H9 (cell line): ENCODE measurements around the gene ITGB6. TPM values are rescaled to one million over a fixed set of nuclear protein-coding genes. Genes with fewer than 3 reads are reported as not detected.

Experiments
- DNase-seq: peaks from one replicate; pipeline ENCODE4 v3.0.0-alpha.2; 2017
- H2AFZ ChIP-seq: one replicate; pipeline ENCODE4 v1.6.1; 2013; ENCODE audit warnings: mild to moderate bottlenecking, low read length, control low read depth, moderate library complexity
- H2AK5ac ChIP-seq: 2 replicates; pipeline ENCODE4 v1.6.1; 2013; ENCODE audit warnings: low read length, control low read depth, mixed read lengths; ENCODE audit not compliant: insufficient read length
- H2BK120ac ChIP-seq: one replicate; pipeline ENCODE4 v1.6.1; 2013; ENCODE audit warnings: low read depth, mild to moderate bottlenecking, low read length, control low read depth, inconsistent platforms; ENCODE audit not compliant: poor library complexity, severe bottlenecking
- H2BK12ac ChIP-seq: 2 replicates; pipeline ENCODE4 v1.6.1; 2013; ENCODE audit warnings: low read length, control low read depth, mixed read lengths, low read depth; ENCODE audit not compliant: insufficient read length
- H2BK15ac ChIP-seq: 2 replicates; pipeline ENCODE4 v1.6.1; 2013; ENCODE audit warnings: low read depth, low read length, control low read depth
- H2BK20ac ChIP-seq: one replicate; pipeline ENCODE4 v1.6.1; 2013; ENCODE audit warnings: low read depth, mild to moderate bottlenecking, low read length, control low read depth, inconsistent platforms; ENCODE audit not compliant: poor library complexity, severe bottlenecking
- H2BK5ac ChIP-seq: 2 replicates; pipeline ENCODE4 v1.6.1; 2013; ENCODE audit warnings: low read length, control low read depth, mixed read lengths; ENCODE audit not compliant: insufficient read length
- H3K14ac ChIP-seq: 2 replicates; pipeline ENCODE4 v1.6.1; 2013; ENCODE audit warnings: low read length, control low read depth; ENCODE audit not compliant: insufficient read depth
- H3K18ac ChIP-seq: 2 replicates; pipeline ENCODE4 v1.6.1; 2013; ENCODE audit warnings: low read depth, mild to moderate bottlenecking, mixed read lengths, low read length, control low read depth; ENCODE audit not compliant: insufficient read length
- H3K23ac ChIP-seq: 2 replicates; pipeline ENCODE4 v1.6.1; 2013; ENCODE audit warnings: low read length, control low read depth, mixed read lengths, low read depth; ENCODE audit not compliant: insufficient read length
- H3K23me2 ChIP-seq: 2 replicates; pipeline ENCODE4 v1.6.1; 2013; ENCODE audit warnings: low read depth, mild to moderate bottlenecking, mixed read lengths, low read length, control low read depth; ENCODE audit not compliant: insufficient read length, poor library complexity, severe bottlenecking
- H3K27ac ChIP-seq: 2 replicates; pipeline ENCODE4 v1.5.1; 2013; ENCODE audit warnings: low read length, control low read depth, mixed read lengths, low read depth; ENCODE audit not compliant: insufficient read length
- H3K27me3 ChIP-seq: 2 replicates; pipeline ENCODE4 v1.6.1; 2013; ENCODE audit warnings: low read length, control low read depth, inconsistent platforms; ENCODE audit not compliant: insufficient read depth
- H3K4ac ChIP-seq: 2 replicates; pipeline ENCODE4 v1.6.1; 2013; ENCODE audit warnings: low read depth, mild to moderate bottlenecking, control low read depth, inconsistent platforms, low read length, moderate library complexity
- H3K4me1 ChIP-seq: 2 replicates; pipeline ENCODE4 v1.6.1; 2013; ENCODE audit warnings: low read length, control low read depth, inconsistent platforms; ENCODE audit not compliant: insufficient read depth
- H3K4me2 ChIP-seq: 2 replicates; pipeline ENCODE4 v1.6.1; 2013; ENCODE audit warnings: low read length, control low read depth, mixed read lengths; ENCODE audit not compliant: insufficient read length, insufficient read depth
- H3K56ac ChIP-seq: 2 replicates; pipeline ENCODE4 v1.6.1; 2013; ENCODE audit warnings: low read depth, mild to moderate bottlenecking, mixed read lengths, low read length, control low read depth; ENCODE audit not compliant: insufficient read length
- H3K79me1 ChIP-seq: 2 replicates; pipeline ENCODE4 v1.6.1; 2013; ENCODE audit warnings: low read depth, mild to moderate bottlenecking, moderate library complexity, low read length, control low read depth, inconsistent platforms; ENCODE audit not compliant: insufficient read depth, poor library complexity, severe bottlenecking
- H3K79me2 ChIP-seq: 2 replicates; pipeline ENCODE4 v1.6.1; 2013; ENCODE audit warnings: low read length, control low read depth, inconsistent platforms; ENCODE audit not compliant: insufficient read depth
- H3K9ac ChIP-seq: 2 replicates; pipeline ENCODE4 v1.6.1; 2013; ENCODE audit warnings: low read length, control low read depth, mixed read lengths; ENCODE audit not compliant: insufficient read length; ENCODE audit errors: extremely low read depth
- H3K9me3 ChIP-seq: one replicate; pipeline ENCODE4 v1.6.1; 2013; ENCODE audit warnings: low read depth, low read length, inconsistent platforms; ENCODE audit not compliant: control insufficient read depth
- H3T11ph ChIP-seq: one replicate; pipeline ENCODE4 v1.6.1; 2013; ENCODE audit warnings: mild to moderate bottlenecking, low read length, control low read depth, inconsistent platforms
- H4K20me1 ChIP-seq: one replicate; pipeline ENCODE4 v1.6.1; 2013; ENCODE audit not compliant: control insufficient read depth, insufficient read length, insufficient read depth
- H4K5ac ChIP-seq: 2 replicates; pipeline ENCODE4 v1.6.1; 2013; ENCODE audit warnings: low read depth, mild to moderate bottlenecking, mixed read lengths, low read length, control low read depth; ENCODE audit not compliant: insufficient read length
- H4K8ac ChIP-seq: replicated peaks from 2 replicates; pipeline ENCODE4 v1.6.1; 2013; ENCODE audit warnings: low read length, control low read depth, mixed read lengths, low read depth; ENCODE audit not compliant: insufficient read length
- H4K91ac ChIP-seq: 2 replicates; pipeline ENCODE4 v1.6.1; 2013; ENCODE audit warnings: low read depth, mild to moderate bottlenecking, moderate library complexity, mixed read lengths, low read length, control low read depth; ENCODE audit not compliant: insufficient read length
- H3K27ac Mint-ChIP-seq, 3 experiments: 2 replicates in 2 of 3; 3 replicates in 1 of 3; pipeline ENCODE4 v1.8.0; 2020 to 2021; ENCODE audit warnings: mixed read lengths in 3 of 3, mild to moderate bottlenecking in 1 of 3, moderate library complexity in 1 of 3
- H3K27me3 Mint-ChIP-seq: 2 replicates; pipeline ENCODE4 v1.8.0; 2021; ENCODE audit warnings: low read depth, mild to moderate bottlenecking, moderate library complexity, mixed read lengths
- H3K36me3 Mint-ChIP-seq, 3 experiments: 2 replicates in 2 of 3; 3 replicates in 1 of 3; pipeline ENCODE4 v1.8.0; 2020 to 2021; ENCODE audit warnings: low read depth in 3 of 3, mixed read lengths in 3 of 3; ENCODE audit not compliant: insufficient read depth in 1 of 3
- H3K4me1 Mint-ChIP-seq, 2 experiments: 2 replicates each; pipeline ENCODE4 v1.8.0; 2020; ENCODE audit warnings: mixed read lengths in 2 of 2
- H3K4me3 Mint-ChIP-seq, 2 experiments: 2 replicates in 1 of 2; 3 replicates in 1 of 2; pipeline ENCODE4 v1.8.0; 2020 to 2021; ENCODE audit warnings: mild to moderate bottlenecking in 2 of 2, mixed read lengths in 2 of 2, moderate library complexity in 1 of 2
- H3K9me3 Mint-ChIP-seq, 2 experiments: 2 replicates in 1 of 2; 3 replicates in 1 of 2; pipeline ENCODE4 v1.8.0; 2020; ENCODE audit warnings: mild to moderate bottlenecking in 2 of 2, mixed read lengths in 2 of 2, moderate library complexity in 1 of 2
- CTCF ChIP-seq: fragments of 200-600 bp; sonication (generic); conservative IDR thresholded peaks from 3 replicates; pipeline ENCODE4 v1.8.0; 2021; ENCODE audit warnings: antibody characterized with exemption, mild to moderate bottlenecking
- WGBS: extraction: QIAGEN DNeasy Blood & Tissue Kit; methylation state at CpG from one replicate; pipeline ENCODE4 v1.1.7; 2013; ENCODE audit warnings: missing lambda C conversion rate, low lambda C conversion rate, mixed read lengths; ENCODE audit not compliant: insufficient read length; ENCODE audit errors: extremely low coverage; 5-methylcytosine and 5-hydroxymethylcytosine counted together
- total RNA-seq: library from RNA; stranded (reverse); gene quantifications from 2 replicates; pipeline ENCODE4 v1.2.1, GENCODE V29; 2021

The ITGB6 gene
- total RNA-seq, 1 experiment from 2014 or later = not detected

- no peak overlapping the region for H3K23ac ChIP-seq
- H2BK12ac ChIP-seq = no peak overlapping the region
- H3K79me2 ChIP-seq = no peaks in the 10 kb centered on the region; the same call in 1 of the 2 replicates
- H4K8ac ChIP-seq = no peak overlapping the region
- no peak for DNase-seq
- no CpG with 5 or more reads among the region's 3 CpGs for whole genome bisulfite sequencing
- H3K27me3 ChIP-seq = no peaks in the 10 kb centered on the region
- H2AFZ ChIP-seq = no peak overlapping the region
- no peak overlapping the region for H2BK20ac ChIP-seq
- H2BK120ac ChIP-seq = no peak overlapping the region
- H3T11ph ChIP-seq = no peak overlapping the region
- Mint-ChIP-seq H3K4me1 (peaks cover 12 to 17% of the 10 kb centered on the region in 2 experiments), H3K4me3 (no peak overlapping the region), H3K27me3 (no peaks in the 10 kb centered on the region), H3K9me3 (no peaks in the 10 kb centered on the region), H3K27ac (no peak overlapping the region), H3K36me3 (no peaks in the 10 kb centered on the region; a peak in 1 of 7 replicates)
- no peak overlapping the region for H2BK5ac ChIP-seq
- no peak overlapping the region for H3K56ac ChIP-seq
- no peak overlapping the region for H3K18ac ChIP-seq
- no peak overlapping the region for H4K5ac ChIP-seq
- H3K79me1 ChIP-seq = no peaks in the 10 kb centered on the region
- no peak overlapping the region for H4K91ac ChIP-seq
- H3K9ac ChIP-seq = no peak overlapping the region
- H3K23me2 ChIP-seq = no peaks in the 10 kb centered on the region
- no peak overlapping the region for H3K4ac ChIP-seq
- no peak overlapping the region for H3K27ac ChIP-seq
- no peak overlapping the region for H2BK15ac ChIP-seq
- peaks cover 7% of the 10 kb centered on the region; the same call in 1 of the 2 replicates for H3K4me1 ChIP-seq
- no peak for TF ChIP-seq CTCF
- H3K4me2 ChIP-seq = no peak overlapping the region
- no peak overlapping the region for H3K14ac ChIP-seq
- H2AK5ac ChIP-seq = no peak overlapping the region
- no peaks in the 10 kb centered on the region for H4K20me1 ChIP-seq
- H3K9me3 ChIP-seq = no peaks in the 10 kb centered on the region
These were observed 24.0 kb upstream of the ITGB6 start for GRCh38 chr2:160224060-160224459.
